ENCODE data around the gene MOB3B.

Gene MOB3B

GRCh38 chr9:27527702-27528075 lies 1.9 kb downstream of the MOB3B start:
- H3K27ac ChIP-seq: peak overlapping the region; percentile 97
- no peak for DNase-seq (ENCODE audit: low spot score)
- POLR2A ChIA-PET (ENCODE audit: low non-redundant PET): no interaction called here
- TF ChIP-seq CTCF (conservative IDR thresholded peaks at IDR 0.05; ENCODE audit: low read depth): no peak
- CTCF ChIA-PET: interaction anchor here (0.7 kb wide), 1 partner anchor 155 kb away, joined by 3 read pairs; no protein-coding TSS in a partner anchor

- TF ChIP-seq CTCF (conservative IDR thresholded peaks at IDR 0.05; ENCODE audit: low read depth): no peak
- CTCF ChIA-PET: no interaction called here
- POLR2A ChIA-PET (ENCODE audit: low non-redundant PET): no interaction called here
- H3K27ac ChIP-seq: no peak within 1 kb of the TSS
- DNase-seq (ENCODE audit: low spot score): no peak
These were observed 5.4 kb downstream of the MOB3B start, which contains the start of gene IFNK for GRCh38 chr9:27524236-27524635. Gene IFNK (plus strand): TSS chr9:27524290. CDS start chr9:27524337, 47 bp downstream.

GRCh38 chr9:27523141-27523540 lies 6.5 kb downstream of the MOB3B start:
- no peak overlapping the region for H3K27ac ChIP-seq
- CTCF ChIA-PET: no interaction called here
- POLR2A ChIA-PET (ENCODE audit: low non-redundant PET): no interaction called here
- no peak for DNase-seq (ENCODE audit: low spot score)
- no peak for TF ChIP-seq CTCF (conservative IDR thresholded peaks at IDR 0.05; ENCODE audit: low read depth)

GRCh38 chr9:27520986-27521385 lies 8.6 kb downstream of the MOB3B start:
- CTCF ChIA-PET: no interaction called here
- no peak overlapping the region for H3K27ac ChIP-seq
- POLR2A ChIA-PET (ENCODE audit: low non-redundant PET): no interaction called here

GRCh38 chr9:27519466-27520465 lies 9.8 kb downstream of the MOB3B start:
- CTCF ChIA-PET: interaction anchor here (1.0 kb wide), 1 partner anchor 10 kb away, joined by 4 read pairs; the partner anchor contains the start of gene MOB3B
- TF ChIP-seq CTCF (conservative IDR thresholded peaks at IDR 0.05; ENCODE audit: low read depth): no peak
- DNase-seq (ENCODE audit: low spot score): peak; percentile 77
- POLR2A ChIA-PET (ENCODE audit: low non-redundant PET): interaction anchor here (0.5 kb wide), 1 partner anchor 192 kb away, joined by 3 read pairs; no protein-coding TSS in a partner anchor
- H3K27ac ChIP-seq: peak overlapping the region; percentile 92

More at GRCh38 chr9:27520986-27521385, 8.6 kb downstream of the MOB3B start:
- no peak for DNase-seq (ENCODE audit: low spot score)
- TF ChIP-seq CTCF (conservative IDR thresholded peaks at IDR 0.05; ENCODE audit: low read depth): no peak

GRCh38 chr9:27518809-27519208 lies 10.8 kb downstream of the MOB3B start:
- ChIA-PET CTCF (interaction anchor here (1.0 kb wide), 1 partner anchor 11 kb away, joined by 4 read pairs; the partner anchor contains the start of gene MOB3B), POLR2A (ENCODE audit: low non-redundant PET) (no interaction called here)

More at GRCh38 chr9:27518809-27519208, 10.8 kb downstream of the MOB3B start:
- no peak for DNase-seq (ENCODE audit: low spot score)
- H3K27ac ChIP-seq: no peak overlapping the region
- TF ChIP-seq CTCF (conservative IDR thresholded peaks at IDR 0.05; ENCODE audit: low read depth): no peak

All from RWPE1 (cell line).